Neural crest cell (in vitro differentiated cells): ENCODE data around the gene KRTAP20-2. TPM values are rescaled to one million over a fixed set of nuclear protein-coding genes. Genes with fewer than 3 reads are reported as not detected.

ENCODE experiments used
- DNase-seq: peaks from one replicate; pipeline ENCODE4 v3.0.0; 2021; ENCODE audit warnings: low read depth, mixed read lengths, low spot score
- H3K27ac Mint-ChIP-seq: one replicate; pipeline ENCODE4 v1.8.0; 2021; ENCODE audit warnings: mild to moderate bottlenecking, mixed read lengths; ENCODE audit not compliant: unreplicated experiment
- H3K27me3 Mint-ChIP-seq: 2 replicates; pipeline ENCODE4 v1.8.0; 2021; ENCODE audit warnings: low read depth, mild to moderate bottlenecking, mixed read lengths
- H3K36me3 Mint-ChIP-seq: 2 replicates; pipeline ENCODE4 v1.8.0; 2021; ENCODE audit warnings: low read depth, mild to moderate bottlenecking, mixed read lengths
- H3K4me1 Mint-ChIP-seq: 2 replicates; pipeline ENCODE4 v1.8.0; 2021; ENCODE audit warnings: mixed read lengths
- H3K4me3 Mint-ChIP-seq: one replicate; pipeline ENCODE4 v1.8.0; 2021; ENCODE audit warnings: mild to moderate bottlenecking, mixed read lengths
- H3K9me3 Mint-ChIP-seq: 2 replicates; pipeline ENCODE4 v1.8.0; 2021; ENCODE audit warnings: mixed read lengths
- CTCF ChIP-seq: fragments of 200-600 bp; sonication (generic); conservative IDR thresholded peaks from 2 replicates; pipeline ENCODE4 v1.5.0; 2021; ENCODE audit warnings: antibody characterized with exemption, mild to moderate bottlenecking
- long read RNA-seq: library from polyadenylated mRNA; unstranded; transcript quantifications from one replicate; pipeline ENCODE4 v2.0.0, GENCODE V29; 2020
- total RNA-seq: library from RNA; stranded (reverse); gene quantifications from 2 replicates; pipeline ENCODE4 v1.2.1, GENCODE V29; 2021

Gene KRTAP20-2
- not detected in 2 replicates for total RNA-seq
- long read RNA-seq, result 0 reads

- Mint-ChIP-seq H3K36me3 (no peaks in the 10 kb centered on the region), H3K4me1 (no peaks in the 10 kb centered on the region), H3K4me3 (no peak within 1 kb of the TSS), H3K9me3 (peaks cover 19% of the 10 kb centered on the region), H3K27ac (no peak within 1 kb of the TSS), H3K27me3 (no peaks in the 10 kb centered on the region)
- no peak for DNase-seq
- no peak for TF ChIP-seq CTCF
Measured at GRCh38 chr21:30634906-30635305, at the start of gene KRTAP20-2. Gene KRTAP20-2 (plus strand): TSS chr21:30635206. CDS start chr21:30635264, 58 bp downstream.

GRCh38 chr21:30590297-30590696 is 44.7 kb upstream of the KRTAP20-2 start, which contains the start of gene KRTAP22-2:
Gene KRTAP22-2 (minus strand): TSS chr21:30590397.
- Mint-ChIP-seq H3K27me3 (no peaks in the 10 kb centered on the region), H3K36me3 (no peaks in the 10 kb centered on the region), H3K4me1 (no peaks in the 10 kb centered on the region), H3K27ac (no peak within 1 kb of the TSS), H3K4me3 (no peak within 1 kb of the TSS), H3K9me3 (peaks cover 9% of the 10 kb centered on the region)
- no peak for TF ChIP-seq CTCF
- no peak for DNase-seq

GRCh38 chr21:30592140-30592539 is 42.9 kb upstream of the KRTAP20-2 start, which contains the start of gene KRTAP6-3:
Gene KRTAP6-3 (plus strand): TSS chr21:30592440. CDS start chr21:30592446, 6 bp downstream.
- no peaks in the 10 kb centered on the region for H3K27me3 Mint-ChIP-seq
- H3K27ac Mint-ChIP-seq, result no peak within 1 kb of the TSS
- DNase-seq, result no peak
- no peak within 1 kb of the TSS for H3K4me3 Mint-ChIP-seq
- no peaks in the 10 kb centered on the region for H3K36me3 Mint-ChIP-seq
- H3K4me1 Mint-ChIP-seq, result no peaks in the 10 kb centered on the region
- peaks cover 10% of the 10 kb centered on the region for H3K9me3 Mint-ChIP-seq
- TF ChIP-seq CTCF, result no peak

- Mint-ChIP-seq H3K27ac (no peak within 1 kb of the TSS), H3K9me3 (peaks cover 19% of the 10 kb centered on the region), H3K4me1 (no peaks in the 10 kb centered on the region), H3K27me3 (no peaks in the 10 kb centered on the region), H3K36me3 (peaks cover 3% of the 10 kb centered on the region), H3K4me3 (no peak within 1 kb of the TSS)
- no peak for TF ChIP-seq CTCF
- DNase-seq, result no peak
Measured at GRCh38 chr21:30598802-30599201, 36.2 kb upstream of the KRTAP20-2 start, which contains the start of gene KRTAP6-2. Gene KRTAP6-2 (minus strand): TSS chr21:30598902. CDS start chr21:30598874, 28 bp downstream.

- no peaks in the 10 kb centered on the region for H3K4me1 Mint-ChIP-seq
- H3K27me3 Mint-ChIP-seq, result no peaks in the 10 kb centered on the region
- no peak for DNase-seq
- no peak for TF ChIP-seq CTCF
- H3K4me3 Mint-ChIP-seq, result no peak within 1 kb of the TSS
- peaks cover 17% of the 10 kb centered on the region for H3K9me3 Mint-ChIP-seq
- H3K27ac Mint-ChIP-seq, result no peak within 1 kb of the TSS
- peaks cover 3% of the 10 kb centered on the region for H3K36me3 Mint-ChIP-seq
Measured at GRCh38 chr21:30600787-30601186, 34.2 kb upstream of the KRTAP20-2 start, which contains the start of gene KRTAP22-1. Gene KRTAP22-1 (plus strand): TSS chr21:30601087.
